Lung microvascular endothelial cell (primary cell): ENCODE data around the gene DCC. TPM values are rescaled to one million over a fixed set of nuclear protein-coding genes. Genes with fewer than 3 reads are reported as not detected.
"Not testable (repeated sequence)": the region's sequence is repeated elsewhere in the genome, so short reads cannot be mapped to it uniquely, and the experiment has no call there.

Experiments used
- DNase-seq, 2 donors: peaks; one replicate each; pipeline versions ENCODE4 v3.0.0 to v3.0.0-alpha.2; 2010; ENCODE audit warnings: low read depth in 2 of 2
- total RNA-seq: library from RNA; depleted of rRNA; stranded (reverse); fragments of >200 nt; gene quantifications from 2 replicates; pipeline ENCODE4 v1.2.1, GENCODE V29; 2014

The DCC gene
- total RNA-seq, 1 donor from 2014 or later = not detected

DNA sequence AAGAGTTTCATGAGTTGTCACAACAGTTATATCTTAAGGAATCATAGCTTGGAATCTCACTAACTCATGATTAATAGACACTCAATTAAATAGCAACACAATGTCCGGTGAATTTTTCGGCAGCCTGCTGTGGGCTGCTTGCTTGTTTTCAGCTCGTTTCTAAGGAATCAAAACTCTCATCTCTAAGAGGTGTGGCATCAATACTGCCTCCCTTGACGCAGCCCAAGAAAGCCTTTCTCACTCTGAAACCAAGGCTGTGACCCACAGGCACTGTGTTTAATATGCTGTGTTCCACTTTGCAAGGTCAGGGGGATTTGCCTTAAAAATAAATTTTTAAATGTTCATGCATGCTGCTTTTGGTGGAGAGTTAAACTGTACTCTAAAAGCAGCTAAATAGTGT is 5.4 kb downstream of the DCC start:
- no peak for DNase-seq

DNA sequence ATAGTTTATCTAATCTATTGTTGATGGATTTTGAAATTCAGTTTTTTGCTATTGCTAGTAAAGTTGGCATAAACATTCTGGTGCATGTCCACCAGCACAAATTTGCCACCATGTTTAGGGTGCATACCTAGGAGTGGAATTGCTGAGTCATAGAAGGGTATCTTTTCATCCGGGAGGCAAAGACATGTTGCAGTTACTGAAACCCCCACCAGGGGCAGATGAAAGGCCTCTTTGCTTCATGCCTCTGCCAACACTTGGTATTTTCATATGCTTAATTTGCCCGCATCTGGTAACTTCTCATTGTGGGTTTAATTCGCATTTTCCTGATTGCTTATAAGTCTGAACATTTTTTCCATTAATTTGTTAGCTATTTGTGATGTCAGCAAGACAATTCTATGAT is 8.2 kb downstream of the DCC start:
- DNase-seq = no peak

DNA sequence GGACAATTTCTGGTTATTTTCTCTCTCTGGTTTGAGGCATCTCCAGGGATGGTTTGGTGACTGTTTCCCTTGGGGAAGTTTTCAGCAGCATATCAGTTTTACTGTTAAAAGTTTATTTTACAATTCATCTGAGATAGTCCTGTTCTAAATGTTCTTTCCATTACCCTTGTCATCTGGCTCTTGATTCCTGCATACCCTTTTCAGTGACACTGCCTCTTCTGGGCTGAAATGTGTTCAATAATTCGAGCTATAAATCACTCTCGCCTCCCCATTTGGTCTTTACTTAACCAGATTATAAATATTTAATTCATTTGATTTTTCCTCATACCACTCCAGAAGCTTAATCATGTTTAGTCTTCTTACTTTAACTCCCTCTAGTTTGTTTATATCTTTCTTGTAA is 9.5 kb downstream of the DCC start:
- no peak for DNase-seq

DNA sequence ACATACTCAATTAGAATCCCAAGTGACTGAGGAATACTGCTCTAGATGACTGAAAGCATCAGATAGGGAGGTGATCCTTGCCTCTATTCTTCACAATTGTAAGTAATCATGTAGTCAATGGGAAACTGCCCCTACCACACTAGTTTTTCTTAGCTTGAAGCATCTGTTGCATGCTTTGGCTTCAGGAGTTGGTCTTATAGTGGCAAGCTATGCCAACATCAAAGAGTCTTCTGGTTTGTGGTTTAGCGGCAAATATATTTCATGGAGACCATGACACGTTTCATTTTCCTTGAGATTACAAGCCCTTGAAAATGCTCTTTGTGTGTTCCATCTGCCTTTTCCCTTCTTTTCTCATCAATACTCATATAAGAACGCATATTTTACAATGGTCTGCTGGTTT is 12.9 kb downstream of the DCC start:
- no peak for DNase-seq

DNA sequence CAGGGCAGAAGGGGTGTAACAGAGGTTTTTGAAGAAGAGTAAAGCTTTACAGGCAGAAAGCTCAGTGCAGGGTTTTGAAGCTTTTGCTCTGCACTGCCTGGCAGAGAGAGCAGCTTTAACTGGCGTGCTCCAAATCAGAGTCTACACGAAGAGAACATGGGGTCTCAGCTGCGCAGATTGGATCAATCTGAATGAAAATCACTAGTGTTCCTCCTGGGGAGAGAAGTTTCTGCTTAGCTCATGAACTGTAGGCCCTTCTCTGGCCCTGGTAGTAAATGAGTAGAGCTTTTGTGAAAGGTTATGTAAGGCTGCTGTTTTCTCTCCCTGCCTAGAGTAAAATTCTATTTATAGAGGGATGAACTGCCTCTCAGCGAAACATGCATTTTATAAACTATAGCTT is 13.6 kb downstream of the DCC start:
- DNase-seq = no peak

DNA sequence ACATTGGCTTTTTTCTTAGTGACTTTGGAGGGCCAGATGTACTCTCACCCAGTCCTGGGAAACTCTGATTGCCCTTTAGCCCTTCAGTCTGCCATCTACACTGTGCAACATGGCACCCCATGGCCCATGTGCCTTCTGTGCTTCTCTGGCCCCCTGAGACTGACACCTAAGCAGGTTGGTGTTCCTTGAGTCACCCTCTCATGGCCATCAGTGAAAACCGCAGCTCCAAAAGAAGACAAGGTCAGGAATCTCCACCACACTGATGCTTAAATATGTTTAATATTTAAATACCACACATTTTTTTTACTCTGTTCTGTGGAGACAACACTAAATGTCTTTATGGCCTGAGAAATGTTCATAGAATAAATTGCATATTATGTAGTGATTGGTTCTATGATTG is 23.9 kb downstream of the DCC start:
- no peak for DNase-seq

DNA sequence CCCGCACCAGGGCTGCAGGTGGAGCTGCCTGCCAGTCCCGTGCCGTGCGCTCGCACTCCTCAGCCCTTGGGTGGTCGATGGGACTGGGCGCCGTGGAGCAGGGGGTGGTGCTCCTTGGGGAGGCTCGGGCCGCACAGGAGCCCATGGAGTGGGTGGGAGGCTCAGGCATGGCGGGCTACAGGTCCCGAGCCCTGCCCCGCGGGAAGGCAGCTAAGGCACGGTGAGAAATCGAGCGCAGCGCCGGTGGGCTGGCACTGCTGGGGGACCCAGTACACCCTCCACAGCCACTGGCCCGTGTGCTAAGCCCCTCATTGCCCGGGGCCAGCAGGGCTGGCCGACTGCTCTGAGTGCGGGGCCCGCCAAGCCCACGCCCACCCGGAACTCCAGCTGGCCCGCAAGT is 26.9 kb downstream of the DCC start:
- not testable (repeated sequence) for DNase-seq

DNA sequence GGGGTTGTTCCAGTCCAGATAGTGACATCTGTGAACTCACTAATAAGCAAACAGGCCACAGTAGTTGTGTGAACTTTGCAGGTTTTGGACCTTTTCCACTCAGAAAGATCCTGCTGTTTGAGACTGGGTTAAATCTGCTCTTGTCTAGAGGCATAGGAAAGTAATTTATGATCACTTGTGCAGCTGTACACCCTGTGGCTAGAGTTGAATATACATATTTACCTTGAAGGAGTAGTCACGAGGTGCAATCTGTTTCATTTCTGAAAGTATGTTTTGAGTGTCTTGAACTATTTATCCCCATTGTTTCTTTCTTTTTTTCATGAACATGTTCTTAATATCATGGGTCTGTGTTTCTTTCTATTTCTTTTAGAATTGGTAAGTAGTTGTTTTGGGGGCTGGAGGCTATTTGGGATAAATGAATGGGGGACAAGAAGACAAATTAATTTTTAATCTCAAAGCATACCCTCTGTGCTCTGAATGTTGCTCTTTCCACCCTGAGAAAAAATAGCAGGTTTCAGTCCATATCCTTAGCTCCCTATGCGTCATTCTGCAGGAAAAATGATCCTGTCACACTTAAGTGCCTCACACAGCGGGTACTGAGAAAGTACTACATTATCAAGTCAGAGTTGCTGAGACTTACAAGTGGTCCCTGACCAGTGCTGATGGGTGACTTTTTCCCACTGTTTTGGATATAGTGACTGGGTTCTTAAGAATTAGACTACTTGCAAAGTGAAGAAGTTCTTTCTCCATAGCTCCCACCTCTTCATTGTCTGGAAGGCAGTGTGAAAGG is 28.2 kb downstream of the DCC start:
- no peak for DNase-seq

DNA sequence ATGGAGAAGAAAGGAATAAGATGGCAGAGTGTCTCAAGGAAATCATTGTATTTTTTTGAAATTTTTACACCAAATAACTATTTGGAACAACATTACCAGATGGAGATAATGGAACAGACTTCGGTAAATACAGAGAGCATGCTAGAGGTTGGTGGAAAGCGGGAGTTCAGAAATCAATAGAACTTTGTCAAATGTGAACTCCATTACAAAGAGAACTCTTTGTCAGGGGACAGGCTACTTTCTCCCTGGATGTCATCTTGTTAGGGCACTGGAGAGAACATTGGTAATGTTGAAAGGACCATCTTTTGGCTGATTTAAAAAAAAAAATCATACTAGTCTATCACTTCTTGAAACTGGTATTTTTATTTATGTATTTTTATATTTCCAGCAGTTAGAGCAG is 30.8 kb downstream of the DCC start:
- no peak for DNase-seq

DNA sequence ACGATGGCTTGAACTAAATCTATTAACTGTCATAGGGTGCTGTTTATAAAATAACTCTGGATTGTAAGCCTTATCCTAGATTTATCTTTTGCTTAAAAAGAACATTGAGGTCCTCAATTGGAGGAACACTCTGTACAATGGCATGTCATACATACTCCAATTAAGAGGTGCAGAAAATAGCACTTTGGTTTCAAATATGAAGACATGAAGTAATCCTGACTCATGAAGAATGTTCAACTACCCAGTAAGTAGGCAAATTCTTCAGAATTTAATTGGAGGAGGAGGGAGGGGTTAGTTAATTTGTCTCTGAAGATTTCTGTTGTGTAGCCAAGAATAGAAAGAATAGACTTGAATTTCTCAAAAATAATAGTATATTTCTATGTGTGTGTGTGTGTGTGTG is 36.1 kb downstream of the DCC start:
- DNase-seq = no peak

DNA sequence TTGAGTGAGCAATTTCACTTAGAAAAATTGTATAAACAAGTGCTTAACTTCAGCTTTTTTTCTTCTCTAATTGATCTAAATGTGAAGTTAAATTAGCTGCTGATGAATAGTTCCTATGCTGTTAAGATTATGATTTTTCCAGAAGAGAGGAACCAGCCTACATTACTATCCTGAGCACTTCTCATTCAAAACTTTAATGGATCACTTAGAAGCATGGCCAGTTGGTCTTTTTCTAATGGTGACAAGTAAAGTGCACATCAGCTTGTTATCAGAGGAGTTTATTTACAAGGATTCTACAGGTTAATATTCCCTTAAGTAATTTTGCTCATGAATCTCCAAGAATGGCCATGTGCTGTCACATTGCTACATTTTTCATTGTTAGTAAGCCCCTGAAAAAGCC is 37.1 kb downstream of the DCC start:
- no peak for DNase-seq

DNA sequence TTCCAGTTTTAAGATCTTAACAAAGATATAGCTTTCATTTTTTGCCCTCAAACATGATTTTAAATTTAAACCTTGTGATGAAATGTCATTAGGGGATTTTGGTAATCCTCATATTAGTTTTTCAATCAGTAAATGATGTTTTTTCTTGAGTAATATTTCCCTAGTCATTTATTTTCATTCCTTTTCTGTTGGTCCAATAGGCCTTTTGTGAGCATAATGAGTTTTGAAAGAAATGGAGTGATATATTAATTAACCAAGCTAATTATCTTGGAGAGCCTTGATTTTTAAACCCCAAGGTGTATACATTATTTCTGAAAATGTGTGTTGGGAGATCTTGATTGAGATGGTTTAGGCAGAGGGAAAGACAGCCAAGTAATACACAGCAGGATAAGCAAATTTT is 46.3 kb downstream of the DCC start:
- no peak for DNase-seq

DNA sequence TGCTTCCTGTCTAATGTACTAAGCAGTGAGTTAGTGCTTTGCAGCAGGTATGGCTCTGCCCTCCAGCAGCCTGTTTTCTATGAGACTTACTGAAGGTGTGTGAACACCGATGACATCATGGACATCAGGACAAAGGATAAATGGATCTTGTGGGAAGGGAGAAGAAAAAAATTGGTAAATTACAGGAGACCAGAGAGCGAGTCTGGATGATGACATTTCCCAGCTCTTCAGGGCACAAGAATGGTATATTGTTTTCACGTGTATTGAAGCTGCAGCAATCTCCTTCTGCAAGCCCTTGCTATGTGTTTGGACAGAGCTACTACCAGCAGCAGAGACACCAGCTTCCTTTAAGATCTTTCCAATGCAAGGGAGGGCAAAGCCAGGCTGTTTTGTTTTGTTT is 47.2 kb downstream of the DCC start:
- no peak for DNase-seq

DNA sequence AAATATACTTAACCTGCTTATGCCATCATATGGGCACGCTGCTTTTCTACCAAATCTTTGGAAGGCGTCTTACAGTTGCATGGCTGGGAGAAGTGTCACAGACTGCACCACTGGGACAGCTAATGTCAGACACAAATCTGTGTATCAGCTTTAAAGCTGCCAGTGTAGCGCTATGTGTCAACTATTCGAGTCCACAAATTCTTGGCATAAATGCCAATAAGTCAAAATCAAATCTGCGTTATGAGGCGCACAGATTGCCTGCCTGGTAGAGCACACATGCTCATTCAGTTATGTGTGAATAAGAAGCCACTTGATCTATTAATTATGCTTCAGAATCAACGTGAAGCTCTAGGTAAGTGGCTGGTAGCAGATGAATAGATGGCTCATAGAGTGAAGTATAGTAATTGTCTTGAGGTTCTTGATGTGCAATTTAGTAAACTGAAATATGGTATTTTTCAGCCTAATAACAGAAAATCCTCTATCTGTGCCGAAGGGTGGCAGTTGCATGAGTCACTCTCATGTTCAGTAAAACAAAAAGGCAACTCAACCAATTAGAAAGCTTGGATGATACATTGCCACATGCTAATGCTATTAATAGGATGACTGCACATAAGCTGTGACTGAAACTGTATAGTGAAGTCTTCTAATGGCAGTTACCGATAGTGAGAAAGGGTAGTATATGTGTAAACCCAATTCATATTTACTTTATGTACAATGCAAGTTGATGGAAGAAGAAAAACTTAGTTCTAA is 52.0 kb downstream of the DCC start:
- DNase-seq = no peak

DNA sequence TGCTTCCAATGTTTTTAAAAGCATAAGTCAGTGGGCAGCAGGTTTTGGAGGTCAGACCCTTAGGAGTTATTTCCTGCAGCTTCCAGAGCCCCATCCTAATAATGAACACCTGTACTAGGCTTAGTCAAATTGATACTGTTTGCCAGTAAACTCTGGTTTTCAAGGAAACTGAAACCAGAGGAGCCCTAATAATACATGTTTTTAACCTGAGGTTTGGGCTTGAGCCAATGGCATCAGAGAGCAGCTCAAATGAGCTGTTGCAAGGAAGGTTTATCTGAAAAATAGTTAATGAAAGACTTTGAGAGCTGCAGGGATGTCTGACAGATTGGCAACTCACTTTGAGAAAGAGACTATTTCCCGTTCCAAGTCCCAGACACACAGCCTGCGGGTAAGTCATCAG is 54.6 kb downstream of the DCC start:
- no peak for DNase-seq

DNA sequence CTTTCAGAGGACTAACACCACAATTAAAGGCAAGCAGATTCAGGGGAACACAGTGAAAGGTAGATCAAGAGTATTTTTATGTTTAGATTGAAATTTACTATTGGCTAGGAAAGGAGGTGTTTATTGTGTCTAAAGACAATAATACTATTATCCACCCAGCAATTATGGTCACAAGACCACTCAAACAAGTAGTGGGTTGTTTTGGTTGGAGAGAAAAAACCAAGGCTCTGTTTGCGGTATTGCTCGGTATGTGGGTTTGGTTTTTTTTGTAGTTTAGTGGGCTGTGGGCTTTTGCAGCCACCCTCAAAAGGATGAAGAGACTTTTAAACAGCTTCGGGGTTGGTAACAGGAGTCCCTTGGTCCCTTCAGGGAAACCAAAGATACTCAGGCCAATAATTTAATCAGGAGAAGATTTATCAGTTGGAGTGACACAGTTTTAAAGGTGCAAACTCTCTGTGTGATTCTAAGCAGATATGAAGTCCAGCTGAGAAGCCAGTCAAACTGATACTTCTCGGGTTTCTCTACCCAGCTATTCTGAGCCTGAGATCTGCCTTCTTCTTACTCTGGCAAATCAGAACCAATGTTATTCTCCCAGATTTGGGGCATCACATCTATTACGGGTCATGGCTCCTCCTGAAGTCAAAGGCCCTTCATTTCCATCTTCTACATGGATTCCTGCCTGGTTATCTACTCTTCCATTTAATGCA is 55.3 kb downstream of the DCC start:
- DNase-seq = no peak

DNA sequence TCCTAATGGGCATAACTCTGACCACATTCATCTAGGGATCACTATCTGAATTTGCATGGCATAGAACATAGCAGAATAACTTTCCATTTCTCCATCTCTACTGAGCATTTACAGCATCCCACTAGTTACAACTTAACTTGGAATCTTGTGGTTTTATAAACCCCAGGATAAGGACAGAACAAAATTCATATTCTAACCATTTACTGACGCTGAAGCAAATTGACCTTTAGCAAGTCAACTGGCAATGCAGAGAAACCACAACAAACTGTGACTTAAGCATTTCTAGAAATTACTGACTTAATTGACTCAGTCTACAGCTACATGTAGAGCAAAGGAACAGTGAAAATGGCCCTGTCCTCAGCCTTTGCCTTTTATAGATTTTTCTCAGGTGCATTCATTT is 61.2 kb downstream of the DCC start:
- no peak for DNase-seq

DNA sequence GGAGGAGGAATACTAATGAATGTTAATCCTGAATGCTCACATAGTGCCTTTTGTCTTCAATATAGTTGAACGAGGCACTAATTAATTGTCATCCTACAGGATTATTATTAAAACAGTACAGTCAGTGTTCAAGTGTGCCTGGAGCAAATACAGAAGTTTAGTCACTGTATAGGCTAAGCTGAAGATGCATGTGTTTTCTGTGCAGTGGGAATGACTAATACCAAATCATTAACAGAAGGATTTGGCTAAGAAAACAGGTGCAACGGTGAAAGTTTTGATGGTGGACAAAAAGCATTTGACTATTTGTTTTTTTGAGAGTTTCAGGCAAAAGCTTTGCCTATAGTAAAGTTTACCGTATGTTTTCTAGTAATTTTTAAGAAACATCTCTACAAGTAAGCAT is 62.8 kb downstream of the DCC start:
- DNase-seq = no peak

DNA sequence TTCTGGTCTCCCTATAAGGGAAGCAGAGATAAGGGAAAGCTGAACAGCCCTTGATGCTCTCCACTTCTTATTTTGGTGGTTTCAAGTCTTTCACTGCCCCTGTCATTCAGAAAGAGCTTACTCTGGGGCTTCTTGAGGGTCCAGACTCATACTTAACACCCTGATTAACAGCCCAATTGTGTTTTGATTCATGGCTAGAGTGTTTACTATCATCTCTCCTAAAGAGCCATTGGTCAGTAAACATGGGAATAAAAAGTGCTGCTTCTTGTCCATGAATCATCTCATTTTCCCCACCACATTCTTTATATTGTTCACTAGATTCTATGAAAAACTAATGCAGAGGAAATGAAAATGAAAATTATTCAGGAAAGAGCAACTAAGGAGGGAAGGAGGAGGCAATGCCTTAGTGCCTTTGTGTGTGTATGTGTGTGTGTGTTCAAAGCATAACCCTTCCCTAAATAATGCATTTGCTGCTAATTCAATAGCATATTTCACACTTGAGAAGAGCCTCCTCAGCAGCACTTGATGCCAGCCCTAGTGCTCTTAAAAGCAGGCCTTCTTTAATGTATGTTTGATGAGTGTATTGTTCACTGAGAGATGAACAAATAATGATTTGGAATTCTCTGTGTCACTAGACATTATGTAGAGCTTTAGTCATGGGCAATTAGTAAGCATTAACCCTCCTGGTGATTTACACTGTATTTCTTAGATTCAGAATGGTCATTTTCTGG is 63.5 kb downstream of the DCC start:
- DNase-seq = no peak

DNA sequence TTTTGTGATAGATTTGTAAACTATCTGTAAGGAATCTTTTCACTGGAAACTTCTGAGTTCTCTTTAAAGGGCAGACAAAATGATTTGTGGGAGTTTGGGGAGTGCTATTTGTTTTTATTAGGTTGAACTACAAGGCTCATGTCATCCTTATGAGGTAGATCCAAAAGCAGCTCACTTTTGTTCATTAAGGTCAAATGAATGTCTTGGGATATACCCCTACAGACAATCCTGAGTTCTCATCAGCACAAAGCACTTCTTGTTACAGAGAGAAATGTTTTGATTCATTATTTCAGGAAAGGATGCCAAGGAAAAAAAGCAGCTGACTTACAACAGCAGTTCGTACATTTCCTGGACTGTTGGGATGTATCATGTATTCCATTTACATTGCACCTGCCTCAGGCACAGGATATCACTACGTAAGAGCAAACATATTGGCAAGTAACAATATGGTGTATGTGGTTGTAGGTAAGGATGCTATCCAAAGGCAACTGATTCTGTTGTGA is 68.9 kb downstream of the DCC start:
- no peak for DNase-seq

DNA sequence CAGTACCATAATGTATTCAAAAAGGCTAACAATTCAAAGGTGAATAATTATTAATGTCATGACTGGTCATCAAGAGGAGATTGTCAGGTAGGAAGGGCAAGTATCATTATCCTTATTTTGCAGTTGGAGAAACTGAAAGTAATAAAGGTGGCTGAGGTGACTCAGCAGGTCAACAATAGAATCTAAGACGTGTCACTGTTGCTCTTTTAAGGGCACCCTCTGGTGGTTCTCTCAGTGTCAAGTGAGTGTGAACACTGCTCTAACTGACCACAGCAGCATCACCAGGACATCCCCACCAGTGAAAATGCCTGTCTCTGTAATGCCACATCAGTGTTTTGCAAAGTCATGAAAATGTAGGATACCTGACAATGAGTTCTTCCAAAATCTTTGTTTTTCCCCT is 69.7 kb downstream of the DCC start:
- no peak for DNase-seq

DNA sequence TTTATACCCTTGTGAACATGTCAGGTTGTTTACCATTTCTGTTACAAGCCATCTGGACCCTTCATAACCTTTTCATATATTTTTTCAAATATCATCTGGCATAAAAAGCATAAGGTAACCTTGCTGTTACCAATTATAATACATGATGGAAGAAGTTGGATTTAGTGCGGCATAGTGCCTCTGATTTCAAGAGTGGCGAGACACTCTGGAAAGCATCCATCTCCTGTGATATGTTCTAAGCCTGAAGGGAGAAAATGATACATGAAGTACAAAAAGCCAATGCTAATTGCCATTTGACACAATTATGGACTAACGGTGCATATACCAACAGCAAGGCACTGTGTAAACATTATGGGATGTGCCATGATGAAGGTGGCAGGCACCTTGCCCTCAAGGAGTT is 75.1 kb downstream of the DCC start:
- DNase-seq = no peak
